HG03103 (cell line): ENCODE data around the gene DBH.

Experiments
- ATAC-seq: cut with Tn5 transposase; IDR thresholded peaks from one replicate; pipeline ENCODE4 v1.9.1; 2021; ENCODE audit warnings: low read depth; ENCODE audit not compliant: unreplicated experiment

DBH gene

DNA sequence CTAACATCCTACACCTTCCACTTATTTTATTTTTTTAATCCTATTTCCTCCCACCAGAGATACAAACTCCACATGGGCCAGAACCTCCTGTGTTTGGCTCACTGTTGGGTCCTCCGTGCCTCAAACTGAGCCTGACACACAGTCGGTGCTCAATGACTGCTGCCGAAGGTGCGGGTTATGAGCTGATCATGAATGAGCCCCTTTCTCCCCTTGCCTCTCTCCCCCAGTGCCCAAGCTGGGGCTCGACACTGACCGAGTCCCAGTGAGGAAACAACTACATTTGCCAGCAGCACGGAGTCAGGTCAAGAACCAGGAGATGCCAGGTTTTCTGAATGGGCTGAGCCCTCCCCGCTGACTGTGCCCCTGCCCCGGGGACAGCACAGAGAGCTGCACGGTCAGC lies 57.0 kb downstream of the DBH start:
- ATAC-seq, result no peak

DNA sequence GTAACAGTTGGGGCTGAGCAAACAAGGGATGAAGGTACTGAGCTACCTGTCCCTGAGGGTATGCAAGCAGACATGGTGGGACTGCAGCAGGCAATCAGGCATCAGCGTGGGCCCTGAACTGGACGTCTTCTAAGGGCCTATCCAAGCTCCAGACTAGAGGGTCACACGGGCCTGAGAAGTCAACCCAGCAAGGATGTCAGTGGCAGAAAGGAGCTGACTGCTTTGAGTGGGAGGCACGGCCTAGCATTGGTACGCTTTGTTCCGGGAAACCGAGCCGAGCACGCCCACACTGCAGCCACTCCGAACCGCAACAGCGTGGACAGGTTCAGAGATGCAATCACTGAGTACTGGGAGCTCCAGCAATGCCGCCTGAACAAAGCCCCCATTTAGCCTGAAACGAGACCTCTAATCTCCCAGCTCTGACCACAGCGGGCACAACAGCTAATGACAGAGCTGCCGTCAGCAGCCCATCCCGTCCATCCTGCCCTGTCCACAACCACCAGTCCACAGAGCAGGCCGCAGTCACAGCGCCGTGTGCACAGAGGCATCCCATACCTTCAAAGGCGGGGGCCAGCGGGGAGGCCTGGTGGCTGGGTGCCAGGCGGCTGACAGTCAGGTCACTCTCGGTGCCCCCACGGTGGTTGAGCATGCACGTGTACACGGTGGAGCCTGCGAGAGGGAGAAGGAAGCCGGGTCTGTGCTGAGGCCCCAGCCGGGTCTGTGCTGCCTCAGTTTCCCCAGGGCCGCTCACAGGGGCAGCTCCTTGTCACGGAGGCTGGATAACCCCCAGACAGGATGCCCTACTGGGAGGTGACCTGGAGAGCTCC lies 57.8 kb downstream of the DBH start:
- ATAC-seq, result no peak

GRCh38 chr9:133694686-133695085 lies 58.5 kb downstream of the DBH start:
- no peak for ATAC-seq

DNA sequence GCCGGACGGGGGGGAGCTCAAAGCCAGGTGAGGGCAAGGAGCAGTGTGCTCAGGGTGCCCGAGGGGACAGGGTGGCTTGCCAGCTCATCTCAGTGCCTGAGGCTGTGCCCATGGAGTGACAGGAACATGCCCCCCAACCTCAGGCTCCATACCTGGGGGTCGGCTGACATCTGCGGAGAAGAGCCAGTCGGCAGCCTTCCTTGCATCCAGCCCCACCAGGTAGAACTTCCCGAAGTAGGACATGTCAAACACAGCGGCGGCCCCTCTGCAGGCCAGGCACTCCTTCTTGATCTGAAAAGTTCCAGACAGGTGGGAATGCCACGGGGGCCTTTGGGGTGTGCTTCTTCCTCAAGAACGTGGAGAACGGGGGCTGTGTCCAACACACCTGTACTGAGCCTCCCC lies 59.9 kb downstream of the DBH start:
- no peak for ATAC-seq

DNA sequence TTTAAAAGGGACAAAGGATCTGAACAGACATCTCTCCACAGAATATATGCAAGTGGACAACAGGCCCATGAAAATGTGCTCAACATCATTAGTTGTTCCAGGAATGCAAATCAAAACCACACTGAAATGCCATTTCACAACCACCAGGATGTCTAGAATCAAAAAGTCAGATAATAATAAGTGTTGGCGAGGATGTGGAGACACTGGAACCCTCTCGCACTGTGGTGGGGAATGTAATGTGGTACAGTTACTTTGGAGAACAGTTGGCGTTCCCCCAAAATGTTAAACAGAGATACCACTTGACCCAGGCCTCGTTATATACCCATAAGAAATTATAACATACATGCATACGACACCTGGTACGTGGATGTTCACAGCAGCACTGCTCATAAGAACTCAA lies 63.4 kb downstream of the DBH start:
- no peak for ATAC-seq

DNA sequence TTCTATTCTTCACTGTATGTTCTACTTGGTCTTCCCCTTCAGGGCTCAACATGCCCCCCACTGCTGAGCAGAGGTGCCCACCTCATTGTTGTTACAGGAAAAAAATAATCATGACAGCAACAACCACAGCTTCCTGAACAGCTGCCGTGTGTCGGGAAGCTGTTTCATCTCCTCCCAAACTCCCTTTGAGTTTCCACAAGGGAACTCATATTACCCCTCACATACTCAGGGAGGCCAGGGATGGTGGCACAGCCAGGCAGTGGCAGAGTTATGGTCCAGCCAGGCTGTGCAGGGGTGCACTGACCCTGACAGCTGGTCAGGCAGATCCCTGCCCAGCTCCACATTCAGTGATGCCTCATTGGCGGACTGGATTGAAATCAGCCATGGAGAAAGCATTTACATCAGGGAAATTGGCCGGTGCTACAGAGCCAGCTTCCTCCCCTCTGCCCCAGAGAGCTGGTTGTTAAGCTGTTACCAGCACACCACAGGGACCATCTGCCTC lies 64.7 kb downstream of the DBH start:
- ATAC-seq, result no peak

GRCh38 chr9:133701321-133701980 lies 65.3 kb downstream of the DBH start:
- no peak for ATAC-seq

GRCh38 chr9:133701981-133702797 lies 66.0 kb downstream of the DBH start:
- no peak for ATAC-seq

DNA sequence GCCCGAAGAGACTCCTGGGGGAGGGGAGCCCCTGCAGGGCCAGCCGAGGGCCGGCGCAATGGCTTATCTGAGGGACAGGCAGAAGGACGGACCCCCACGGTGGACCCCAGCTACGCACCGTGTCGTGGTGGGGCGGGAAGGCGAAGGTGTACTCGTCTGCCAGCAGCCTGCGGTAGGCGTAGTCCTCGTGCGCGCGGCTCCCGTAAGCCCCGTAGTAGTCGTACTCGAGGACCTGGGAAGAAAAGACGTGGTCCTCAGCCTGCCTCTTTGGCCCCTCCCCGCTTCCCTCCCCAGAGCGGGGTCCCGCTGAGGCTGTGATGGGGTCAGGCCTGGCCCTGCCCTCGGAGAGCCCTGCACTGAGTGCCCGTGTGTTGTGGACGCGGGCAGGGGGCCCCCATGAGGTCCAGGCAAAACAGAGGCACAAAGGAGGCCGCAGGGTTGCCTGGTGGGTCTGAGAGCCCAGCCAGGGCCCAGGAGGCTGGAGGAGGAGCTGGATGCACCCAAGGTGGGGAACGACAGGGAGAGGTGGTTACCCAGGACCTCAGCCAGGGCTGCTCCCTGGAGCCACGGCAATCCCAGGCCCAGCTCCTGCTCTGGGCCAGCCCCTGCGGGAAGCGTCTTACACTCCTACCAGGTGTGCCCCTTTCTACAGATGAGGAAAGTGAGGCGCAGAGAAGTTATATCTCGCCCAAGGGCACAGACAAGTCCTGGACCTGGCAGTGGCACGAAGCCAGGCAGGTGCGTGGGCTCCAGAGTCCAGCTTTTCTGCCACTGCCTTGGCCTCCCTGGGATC lies 66.8 kb downstream of the DBH start:
- ATAC-seq, result no peak

GRCh38 chr9:133703591-133704399 lies 67.6 kb downstream of the DBH start:
- ATAC-seq, result no peak

GRCh38 chr9:133704711-133705181 lies 68.6 kb downstream of the DBH start:
- ATAC-seq, result no peak

DNA sequence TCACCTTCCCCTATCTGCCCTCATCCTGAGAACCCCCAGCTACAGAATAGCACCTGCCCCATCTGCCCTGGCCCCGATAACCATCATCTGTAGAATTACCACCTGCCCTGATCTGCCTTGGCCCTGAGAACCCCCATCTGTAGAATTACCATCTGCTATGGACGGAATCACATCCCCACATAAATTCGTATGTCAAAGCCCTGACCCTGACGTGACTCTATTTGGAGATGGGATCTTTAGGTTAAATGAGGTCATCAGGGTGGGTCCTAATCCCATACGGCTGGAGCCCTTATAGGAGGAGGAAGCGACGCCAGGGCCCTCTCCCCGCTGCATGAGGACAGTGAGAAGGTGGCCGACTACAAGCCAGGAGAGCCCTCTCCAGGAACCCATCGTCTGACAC lies 69.4 kb downstream of the DBH start:
- no peak for ATAC-seq

DNA sequence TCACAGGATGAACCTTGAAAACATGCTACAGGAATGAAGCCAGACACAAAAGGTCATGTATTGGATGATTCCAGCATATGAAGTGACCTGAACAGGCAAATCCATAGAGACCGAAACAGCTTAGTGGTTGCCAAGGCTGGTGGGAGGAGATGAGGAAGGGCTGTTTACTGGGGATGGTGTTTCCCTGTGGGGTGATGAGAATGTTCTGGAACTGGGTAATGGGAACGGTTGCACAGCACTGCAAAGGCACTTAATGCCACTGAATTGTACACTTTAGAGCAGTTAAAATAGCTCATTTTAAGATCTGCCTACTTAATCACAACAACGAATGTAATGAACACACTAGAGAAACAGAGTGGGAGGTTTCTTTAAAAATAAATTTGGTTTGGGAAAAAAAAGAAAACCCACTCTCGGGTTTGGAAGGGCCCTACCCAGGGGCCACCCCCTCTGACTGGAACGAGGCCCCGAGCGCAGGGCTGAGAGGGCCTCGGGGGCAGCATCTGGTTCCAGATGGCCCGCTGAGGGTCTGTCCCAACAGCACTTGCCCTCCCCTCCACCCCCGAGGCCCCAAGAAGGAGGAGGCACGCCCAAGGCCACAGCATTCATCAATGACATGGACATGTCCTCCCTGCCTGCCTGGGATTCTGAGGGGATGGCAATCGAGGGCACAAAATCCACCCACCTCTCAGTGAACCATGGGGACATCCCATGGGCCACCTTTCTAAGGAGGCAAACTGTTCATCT lies 70.3 kb downstream of the DBH start:
- no peak for ATAC-seq

DNA sequence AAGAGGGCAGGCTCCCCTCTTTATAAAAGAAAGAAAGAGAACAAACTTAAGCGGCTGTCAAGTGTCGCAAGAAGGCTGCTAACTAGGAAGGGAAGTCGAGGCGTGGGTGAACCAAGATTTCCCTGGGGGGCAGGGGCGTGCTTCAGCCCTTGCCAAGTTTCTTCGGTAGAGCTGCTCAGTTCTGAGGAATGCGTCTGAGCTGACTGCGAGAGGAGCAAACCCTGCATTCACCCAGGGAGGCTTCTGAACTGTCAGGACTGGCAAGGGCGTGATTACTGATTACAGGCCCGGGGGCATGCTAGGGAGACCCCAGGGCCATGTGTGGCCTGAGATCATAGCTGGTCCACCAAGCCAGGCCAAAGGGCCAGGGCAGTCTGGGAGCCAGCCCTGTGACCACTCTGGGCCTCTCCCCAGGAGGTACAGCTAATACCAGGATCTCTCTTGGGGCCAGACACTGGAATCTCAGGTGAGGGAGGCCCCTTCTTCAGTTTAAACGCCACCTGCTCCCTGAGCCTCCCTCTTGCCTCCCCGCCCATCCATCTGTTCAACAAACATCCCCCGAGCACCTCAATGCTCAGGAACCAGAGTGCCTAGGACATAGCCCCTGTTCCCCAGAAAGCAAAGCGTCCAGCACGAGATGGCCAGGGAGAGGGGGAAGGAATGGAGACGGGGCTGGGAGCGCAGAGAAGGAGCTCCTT lies 71.1 kb downstream of the DBH start:
- ATAC-seq, result no peak

DNA sequence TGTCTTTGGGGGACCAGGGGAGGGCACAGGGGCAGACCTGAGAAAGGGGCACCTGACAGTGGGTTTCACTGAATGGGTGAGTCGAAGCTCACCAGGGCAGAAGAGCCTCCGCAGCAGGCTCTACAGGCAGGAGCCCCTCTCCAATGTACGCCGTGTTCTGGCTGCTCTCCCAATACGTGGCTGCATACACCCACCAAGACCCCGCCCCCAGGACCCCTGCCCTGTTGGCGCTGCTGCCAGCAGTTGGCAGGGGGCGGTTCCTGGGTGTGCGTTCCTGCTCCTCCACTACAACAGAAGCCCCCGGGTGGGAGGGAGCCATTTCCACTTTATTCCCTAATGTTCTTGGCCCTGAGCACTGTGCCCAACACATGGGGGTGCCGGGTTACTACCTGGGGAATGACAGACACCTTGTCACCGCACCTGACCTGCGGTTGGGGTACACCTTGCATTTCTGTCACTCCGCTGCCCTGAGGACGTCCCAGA lies 71.6 kb downstream of the DBH start:
- ATAC-seq, result no peak

- ATAC-seq, result no peak
Observed at GRCh38 chr9:133708246-133709014, 72.3 kb downstream of the DBH start.
